HG02840 (cell line): ENCODE measurements around the gene DRD2.
"Not testable (repeated sequence)": the region's sequence is repeated elsewhere in the genome, so short reads cannot be mapped to it uniquely, and the experiment has no call there.

ENCODE experiments used
- ATAC-seq: cut with Tn5 transposase; IDR thresholded peaks from one replicate; pipeline ENCODE4 v1.9.1; 2021; ENCODE audit warnings: mild to moderate bottlenecking, moderate library complexity, moderate number of reproducible peaks; ENCODE audit not compliant: unreplicated experiment, low FRiP score

The DRD2 gene

DNA sequence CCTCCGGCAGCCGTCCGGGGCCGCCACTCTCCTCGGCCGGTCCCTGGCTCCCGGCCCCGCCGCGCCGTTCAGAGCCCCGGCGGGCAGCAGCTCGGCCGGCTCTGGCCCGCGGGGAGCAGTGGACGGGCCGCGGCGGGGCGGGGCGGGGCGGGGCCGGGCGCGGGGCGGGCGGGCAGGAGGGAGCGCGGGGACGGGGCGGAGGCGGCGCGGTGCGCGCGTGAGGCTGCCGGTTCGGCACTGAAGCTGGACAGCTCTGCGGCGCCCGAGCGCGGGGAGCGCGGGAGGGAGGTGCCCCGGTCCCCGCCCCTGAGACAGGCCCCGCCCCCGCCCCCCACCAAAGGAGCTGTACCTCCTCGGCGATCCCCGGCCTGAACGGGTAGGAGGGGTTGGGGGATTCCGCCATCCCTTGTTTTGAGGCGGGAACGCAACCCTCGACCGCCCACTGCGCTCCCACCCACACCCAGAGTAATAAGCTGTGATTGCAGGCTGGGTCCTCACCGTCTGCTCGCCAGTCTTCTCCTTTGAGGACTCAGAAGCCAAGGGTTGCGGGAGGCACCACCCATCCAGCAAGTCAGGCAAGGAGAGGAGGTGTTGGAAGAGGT lies at the start of gene DRD2:
Gene DRD2 (minus strand): TSS at position 239 of the 602 bp plus-strand sequence. CDS start 50,747 bp downstream, outside the sequence.
- ATAC-seq = no peak

DNA sequence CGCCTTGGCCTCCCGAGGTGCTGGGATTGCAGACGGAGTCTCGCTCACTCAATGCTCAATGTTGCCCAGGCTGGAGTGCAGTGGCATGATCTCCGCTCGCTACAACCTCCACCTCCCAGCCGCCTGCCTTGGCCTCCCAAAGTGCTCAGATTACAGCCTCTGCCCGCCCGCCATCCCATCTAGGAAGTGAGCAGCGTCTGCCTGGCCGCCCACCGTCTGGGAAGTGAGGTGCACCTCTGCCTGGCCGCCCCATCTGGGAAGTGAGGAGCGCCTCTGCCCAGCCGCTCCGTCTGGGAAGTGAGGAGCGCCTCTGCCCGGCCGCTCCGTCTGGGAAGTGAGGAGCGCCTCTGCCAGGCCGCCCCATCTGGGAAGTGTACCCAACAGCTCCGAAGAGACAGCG lies 48.7 kb upstream of the DRD2 start:
- not testable (repeated sequence) for ATAC-seq

DNA sequence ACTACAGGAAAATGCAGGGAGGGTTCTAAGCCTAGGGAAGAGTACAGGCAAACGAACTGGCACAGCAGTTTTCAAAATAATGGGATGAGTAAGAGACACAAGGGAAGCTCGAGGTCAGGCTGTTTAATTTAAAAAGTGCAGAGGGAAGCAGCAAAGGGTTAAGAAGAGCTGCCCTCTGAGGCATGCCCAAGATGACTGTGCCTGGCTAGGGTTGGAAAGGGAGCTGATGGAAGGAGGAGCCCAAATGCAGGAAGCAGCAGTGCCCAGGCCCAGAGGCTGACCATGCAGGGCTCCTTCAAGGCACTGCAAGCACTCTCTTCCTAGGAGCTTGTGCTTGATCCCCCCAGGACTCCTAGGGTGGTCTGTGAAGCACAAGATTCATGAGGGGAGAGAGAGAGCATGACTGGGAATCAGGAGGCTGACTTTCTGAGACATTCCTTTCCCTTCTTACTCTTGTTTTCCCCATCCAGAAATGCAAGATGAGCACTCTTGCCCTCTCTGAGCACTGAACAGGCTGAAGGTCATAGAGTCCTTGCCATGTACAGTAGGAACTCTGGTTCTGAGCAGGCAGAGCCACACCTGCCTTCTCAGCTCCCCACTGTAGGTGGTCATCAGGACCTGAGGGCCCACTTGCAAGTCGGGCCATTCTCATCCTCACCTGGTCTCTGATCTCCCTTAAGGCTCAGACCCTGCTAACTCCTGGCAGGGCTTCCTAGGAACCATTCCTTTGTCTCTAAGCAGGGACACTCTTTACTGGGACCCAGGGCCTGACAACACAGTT lies 46.7 kb upstream of the DRD2 start:
- no peak for ATAC-seq

DNA sequence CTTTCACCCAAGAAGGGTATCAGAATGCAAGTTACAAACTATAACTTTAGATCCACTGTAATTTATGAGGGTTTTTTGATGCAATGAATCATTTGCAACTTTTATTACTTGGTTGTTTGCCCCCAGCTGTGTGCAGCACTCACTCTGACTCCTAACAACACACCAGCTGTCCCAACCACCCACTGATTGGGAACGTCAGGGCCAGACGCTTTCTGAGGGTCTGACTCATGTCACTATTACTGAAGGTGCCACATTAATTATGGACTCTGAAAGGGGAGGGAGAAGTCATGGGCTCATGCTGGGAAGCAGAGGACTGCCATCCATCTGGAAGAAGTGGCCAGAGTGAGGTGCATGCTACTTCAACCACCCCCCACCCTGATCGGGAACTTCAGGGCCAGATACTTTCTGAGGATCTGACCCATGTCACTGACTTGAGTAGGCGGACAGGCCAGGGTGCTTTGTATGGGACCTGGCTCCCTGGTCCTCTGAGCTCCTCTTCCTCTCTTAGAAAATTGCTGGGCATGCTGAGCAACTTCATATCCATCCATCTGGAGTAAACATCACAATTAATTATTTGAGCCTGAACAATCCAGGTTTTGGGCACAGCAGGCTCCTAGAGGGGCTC lies 44.9 kb upstream of the DRD2 start:
- no peak for ATAC-seq

DNA sequence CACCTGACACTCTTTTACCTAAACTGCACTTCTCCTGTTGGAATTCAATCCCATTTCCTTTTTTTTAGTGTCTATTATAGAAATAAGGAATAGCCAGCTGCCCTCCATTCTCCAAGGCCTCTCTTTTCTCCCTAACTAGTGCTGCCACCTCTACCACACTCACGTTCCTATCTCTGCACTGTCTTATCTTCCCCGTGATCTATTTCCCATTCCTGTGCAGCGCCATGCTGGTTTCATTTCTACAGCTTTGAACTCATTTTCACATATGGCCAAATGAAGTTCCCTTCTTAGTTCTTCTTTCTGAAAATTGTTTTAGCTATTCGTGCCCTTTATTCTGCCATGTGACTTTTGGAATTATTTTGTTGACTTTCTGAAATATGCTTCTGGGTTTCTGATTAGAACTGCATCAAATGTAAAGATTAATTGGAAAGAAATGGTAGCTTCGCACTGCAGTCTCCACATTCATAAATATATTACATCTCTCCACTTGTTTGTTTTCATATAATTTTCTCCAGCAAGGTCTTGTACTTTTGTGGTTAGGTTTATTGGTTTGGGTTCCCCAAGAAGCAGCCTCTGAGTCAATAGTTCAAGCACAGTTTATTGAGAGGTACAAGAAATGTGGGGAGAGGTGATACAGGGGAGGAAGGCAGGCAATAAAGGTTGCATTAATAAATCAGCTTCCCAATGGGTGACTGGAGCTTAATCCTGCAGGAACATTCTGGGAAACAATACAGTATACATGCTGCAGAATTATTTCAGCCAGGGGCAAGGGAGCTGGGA lies 43.7 kb upstream of the DRD2 start:
- no peak for ATAC-seq

DNA sequence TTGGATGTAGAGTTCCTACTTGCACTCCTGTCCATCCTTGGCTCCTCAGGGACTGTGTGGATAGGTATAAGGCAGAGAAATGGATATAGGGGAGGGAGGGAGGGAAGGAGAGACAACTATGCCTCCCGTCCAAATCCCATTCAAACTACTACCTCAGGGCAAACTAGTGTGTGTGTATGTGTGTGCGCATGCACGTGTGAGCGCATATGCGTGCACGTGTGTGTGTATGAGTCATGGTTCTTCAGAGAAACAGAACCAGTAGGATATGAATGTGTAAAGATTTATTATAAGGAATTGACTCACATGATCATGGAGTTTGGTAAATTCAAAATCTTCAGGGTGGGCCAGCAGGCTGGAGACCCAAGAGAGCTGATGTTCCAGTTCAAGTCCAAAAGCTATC lies 42.2 kb upstream of the DRD2 start:
- no peak for ATAC-seq

DNA sequence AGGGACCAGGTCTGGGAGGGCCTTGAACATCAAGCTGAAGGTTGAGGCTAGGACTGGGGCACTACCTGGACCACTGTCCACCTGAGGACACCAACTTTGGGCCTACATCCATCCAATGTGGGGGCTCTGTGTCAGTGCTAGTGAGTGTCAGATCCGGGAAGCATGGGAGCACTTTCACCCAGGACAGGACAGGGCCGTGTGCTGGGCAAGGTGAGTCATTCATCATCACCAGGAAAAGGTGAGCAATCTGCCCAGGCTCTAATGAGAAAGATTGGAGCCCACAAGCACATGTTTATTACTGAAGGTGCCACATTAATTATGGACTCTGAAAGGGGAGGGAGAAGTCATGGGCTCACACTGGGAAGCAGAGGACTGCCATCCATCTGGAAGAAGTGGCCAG lies 39.7 kb upstream of the DRD2 start:
- no peak for ATAC-seq

DNA sequence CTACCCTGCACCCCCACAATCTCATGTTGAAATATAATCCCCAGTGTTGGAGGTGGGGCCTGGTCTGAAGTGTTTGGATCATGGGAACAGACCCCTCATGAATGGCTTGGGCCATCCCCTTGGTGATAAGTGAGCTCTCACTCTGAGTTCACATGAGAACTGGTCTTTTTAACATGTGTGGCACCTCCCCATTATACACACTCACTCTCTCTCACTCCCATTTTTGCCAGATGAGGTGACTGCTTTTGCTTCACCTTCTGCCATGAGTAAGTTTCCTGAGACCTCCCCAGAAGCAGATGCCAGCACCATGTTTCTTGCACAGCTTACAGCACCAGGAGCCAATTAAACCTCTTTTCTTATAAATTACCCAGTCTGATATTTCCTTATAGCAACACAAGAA lies 32.1 kb upstream of the DRD2 start:
- no peak for ATAC-seq

DNA sequence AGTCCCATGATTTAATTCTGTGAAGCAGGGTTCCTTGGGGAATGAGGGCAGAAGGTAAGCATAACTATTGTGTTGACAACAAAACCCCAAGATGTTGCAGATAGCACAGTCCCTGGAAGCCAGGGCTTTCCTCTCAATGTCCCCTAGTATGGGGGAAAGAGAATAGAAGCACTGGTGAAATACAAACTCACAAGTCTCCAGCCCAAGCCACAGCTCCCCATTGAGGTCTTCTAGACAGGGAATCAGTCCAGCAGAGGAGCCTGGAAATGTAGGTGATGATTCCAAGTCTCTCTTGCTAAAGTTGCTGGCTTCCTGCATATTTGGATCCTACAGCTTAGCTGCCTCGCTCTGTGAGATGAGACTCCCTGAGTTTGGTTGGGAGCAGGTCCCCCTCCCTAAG lies 31.7 kb upstream of the DRD2 start:
- ATAC-seq = no peak

DNA sequence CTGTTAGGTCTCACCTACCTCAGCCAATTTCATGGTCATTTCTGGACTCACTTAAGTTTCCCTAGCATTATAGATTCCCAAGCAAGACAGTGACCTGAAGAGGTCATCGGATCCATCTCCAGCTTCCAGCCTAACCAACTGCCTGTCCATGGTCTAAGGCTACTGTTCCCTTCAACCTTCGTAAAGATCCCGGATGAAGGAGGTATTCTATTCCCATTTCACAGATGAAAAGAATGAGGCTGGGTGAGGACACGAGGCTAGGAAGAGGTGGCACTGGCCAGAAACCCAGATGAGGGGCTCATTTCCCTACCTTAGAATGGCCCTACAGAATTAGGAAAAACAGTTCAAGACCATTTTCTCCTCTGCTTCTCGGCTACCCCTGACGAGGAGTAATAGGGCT lies 31.3 kb upstream of the DRD2 start:
- no peak for ATAC-seq

DNA sequence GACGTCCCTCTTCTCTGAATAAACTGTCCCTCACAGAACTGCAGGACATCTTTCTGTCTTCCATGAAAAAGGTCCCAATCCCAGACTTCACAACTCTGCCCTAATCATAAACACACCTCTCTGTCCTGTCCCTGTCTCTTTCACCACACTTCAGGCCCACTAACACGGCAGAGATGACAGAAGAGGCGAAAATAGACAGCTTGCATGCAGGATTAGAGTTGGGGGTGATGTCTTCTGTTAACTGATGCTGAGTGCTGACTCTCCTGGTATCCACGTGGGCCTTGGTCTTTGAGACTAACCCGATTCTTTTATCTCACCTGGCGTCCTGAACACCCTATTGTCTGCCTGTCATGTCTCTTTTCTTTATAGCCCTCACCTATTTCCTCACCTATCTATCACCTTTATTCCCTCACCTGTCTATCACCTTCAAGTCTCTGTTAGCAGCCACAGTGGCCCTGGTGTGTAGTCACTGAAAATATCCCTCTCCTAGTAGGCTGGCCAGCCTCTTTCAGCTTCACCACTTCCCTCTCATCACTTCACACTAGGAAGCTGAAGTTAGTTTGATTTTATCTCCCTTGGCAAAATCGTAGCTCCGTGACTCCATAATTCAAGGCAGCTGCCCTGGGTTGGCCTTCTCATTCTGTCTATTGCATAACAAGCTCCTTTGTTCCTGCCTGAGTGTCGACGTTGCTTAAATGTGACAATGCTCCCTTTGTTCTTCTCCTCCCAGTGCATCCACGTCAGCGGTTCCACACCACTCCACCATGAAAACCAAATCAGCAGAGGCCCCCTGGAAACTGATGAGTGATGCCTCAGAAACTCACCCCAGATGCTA lies 30.6 kb upstream of the DRD2 start:
- ATAC-seq = no peak

DNA sequence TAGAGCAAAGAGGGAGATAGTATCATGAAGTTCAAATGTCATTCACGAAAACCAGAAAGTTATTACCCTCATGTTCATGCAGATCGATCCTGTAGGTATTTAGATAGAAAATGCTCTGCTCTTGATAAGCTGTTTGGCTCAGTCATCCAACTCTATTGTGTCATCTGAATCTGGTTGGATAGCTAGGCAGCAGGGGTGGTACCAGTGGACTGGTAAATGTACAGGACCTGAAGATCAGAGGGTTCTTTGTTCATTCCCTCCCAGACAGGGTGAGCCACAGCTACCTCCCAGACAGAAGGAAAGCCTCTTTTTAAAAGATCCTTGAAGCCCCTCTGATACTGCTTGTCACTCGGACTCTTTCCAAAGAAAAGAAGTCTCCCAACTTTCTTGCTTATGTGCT lies 29.8 kb upstream of the DRD2 start:
- no peak for ATAC-seq

DNA sequence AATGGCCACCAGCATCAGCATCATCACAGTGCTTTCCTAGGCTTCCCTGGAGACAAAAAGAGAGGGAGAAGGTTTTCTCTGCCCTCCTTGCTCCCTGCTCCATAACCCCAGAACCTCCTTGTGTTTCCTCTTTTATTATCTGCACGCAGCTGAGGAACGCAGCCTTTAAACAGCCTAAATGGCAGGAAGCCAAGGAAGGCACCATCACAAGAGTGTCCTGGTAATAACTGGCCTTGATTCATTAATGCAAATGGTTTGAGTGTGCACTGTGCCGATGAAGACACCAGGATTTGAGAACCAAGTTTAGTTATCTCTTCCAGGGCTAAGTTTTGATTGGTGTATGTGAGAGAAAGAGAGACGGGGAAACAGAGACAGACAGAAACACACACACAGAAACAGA lies 29.4 kb upstream of the DRD2 start:
- ATAC-seq = no peak

DNA sequence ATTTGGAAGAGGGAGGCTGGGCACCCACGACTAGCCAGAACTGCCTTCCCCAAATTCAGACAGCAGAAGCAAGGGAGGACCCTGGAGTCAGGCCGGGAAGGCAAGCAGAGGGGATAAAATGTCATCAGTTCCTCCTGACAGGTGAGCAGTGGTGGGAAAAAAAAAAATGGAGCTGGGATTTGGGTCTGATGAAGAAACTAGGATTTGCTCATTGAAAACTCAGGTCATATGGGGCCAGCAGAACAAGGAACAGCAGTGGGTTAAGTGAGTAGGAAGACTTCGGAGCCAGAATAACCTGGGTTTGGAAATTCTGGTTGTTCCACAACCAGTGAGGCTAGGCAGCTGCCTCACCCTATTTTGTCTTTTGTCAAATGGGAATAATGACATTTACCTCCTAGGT lies 28.9 kb upstream of the DRD2 start:
- no peak for ATAC-seq

DNA sequence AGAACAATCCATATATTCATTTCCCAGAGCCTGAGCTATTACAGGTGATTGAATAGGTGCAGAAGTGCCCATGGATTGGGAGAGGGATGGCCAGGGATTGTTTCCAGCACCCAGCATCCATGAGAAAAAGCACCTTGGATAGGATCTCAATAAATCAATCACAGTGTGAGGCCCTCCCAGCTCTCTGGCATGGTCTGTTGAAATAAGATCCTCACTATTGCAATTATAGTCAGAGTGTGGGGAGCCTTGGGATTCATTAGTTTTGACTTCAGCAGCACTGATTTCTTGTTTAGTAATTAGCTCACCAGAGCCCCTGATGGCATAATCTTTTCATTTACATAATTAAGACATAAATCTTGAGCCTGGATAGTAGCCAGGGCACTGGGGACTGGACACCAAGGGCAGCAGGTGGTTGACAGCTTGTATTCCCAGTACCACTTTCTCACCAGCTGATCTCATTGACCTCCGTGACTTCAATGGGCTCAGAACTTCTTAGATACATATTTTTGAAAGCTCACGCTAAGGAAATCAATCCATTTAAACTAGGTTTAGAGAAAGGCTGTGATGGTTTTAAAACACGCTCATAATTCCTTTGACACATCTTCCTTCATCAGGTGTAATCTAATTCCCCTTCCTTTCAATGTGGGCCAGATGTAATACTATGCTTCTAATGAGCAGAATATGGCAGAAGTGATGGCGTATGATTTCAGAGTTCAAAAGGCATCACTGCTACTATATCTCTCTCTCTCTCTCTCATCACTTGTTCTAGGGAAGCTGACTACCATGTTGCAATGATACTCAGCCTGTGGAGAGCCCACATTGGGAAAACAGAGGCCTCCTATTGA lies 22.1 kb upstream of the DRD2 start:
- ATAC-seq = no peak

DNA sequence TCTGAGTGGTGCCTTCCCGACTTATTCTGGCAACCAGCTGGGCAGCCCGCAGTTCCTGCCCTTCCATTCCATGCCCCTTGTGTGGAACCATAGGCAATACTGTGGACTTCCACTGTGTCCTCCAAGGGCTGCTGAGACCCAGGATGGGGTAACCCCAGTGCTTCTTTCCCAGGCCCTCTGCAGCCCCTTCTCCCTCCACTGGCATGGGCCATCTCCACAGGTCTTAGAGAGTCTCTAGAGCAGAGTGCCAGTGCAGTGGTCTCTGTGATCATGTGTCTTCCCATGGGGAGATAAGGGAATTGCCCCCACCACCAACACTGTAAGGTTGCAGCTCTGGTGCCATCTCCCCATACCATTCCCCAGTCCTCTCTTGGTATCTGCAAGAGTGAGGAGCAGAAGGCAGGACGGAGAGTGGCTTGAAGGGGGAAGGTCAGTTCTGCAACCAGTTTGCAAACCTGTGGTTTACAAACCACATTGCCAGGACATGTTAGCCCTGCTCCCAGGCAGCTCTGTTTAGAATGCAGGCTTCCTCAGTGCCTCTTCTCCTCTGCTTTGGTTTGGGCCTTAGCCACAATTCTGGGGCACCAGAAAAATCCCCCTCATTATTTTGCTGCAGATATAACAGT lies 20.9 kb upstream of the DRD2 start:
- no peak for ATAC-seq

DNA sequence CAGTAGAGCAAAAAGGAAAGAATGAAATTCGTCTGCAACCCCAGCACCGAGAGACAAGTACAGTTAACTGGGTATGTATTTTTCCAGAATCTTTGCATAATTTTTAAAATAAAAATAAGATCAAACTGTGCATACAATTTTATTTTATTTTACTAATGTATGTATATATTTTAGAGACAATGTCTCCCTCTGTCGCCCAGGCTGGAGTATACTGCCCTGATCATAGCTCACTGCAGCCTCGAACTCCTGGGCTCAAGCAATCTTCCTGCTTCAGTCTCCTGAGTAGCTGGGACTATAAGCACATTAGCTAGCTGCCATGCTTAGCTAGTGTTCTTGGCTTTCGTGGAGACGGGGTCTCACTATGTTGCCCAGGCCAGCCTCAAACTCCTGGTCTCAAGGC lies 18.8 kb upstream of the DRD2 start:
- no peak for ATAC-seq

DNA sequence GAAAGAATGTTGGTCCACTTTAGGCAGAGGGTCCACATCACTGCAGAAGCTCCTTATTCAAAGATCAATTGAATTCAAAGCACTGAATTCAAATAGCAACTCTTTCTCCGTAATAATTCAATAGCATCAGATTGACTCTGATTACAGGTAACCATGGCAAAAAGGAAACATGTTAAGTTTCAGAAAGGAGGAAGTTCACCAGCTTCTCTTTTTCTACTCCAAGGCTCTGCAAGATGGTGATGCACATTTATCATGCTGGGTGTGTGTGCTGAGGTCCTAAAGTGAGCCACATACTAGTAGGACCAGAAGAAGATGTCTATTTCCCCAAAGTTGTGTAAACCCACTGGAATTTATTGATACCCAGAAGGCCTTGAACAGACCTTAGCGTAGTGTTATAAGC lies 18.0 kb upstream of the DRD2 start:
- no peak for ATAC-seq

DNA sequence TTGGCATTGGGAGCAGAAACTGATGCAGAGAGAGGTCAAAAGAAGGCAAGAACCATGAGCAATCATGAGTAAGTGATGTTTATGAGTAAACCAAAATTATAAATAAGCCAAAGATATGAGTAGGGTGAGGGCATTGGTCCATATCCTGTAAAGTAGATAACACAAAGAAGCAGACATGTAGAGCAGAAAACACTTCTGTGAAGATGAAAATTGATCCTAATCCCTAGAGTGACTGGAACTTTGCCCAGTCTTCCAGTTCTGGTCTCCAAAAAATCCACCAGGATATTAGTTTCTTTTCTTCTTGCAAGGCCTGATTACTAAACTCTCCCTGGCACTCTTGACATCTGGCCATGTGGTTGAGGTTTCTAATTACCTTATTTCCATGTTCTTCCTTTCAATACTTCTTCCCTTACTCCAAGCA lies 13.7 kb upstream of the DRD2 start:
- no peak for ATAC-seq
